Ascending aorta (tissue), 2 donors: ENCODE data around the gene TMEM233. TPM values are rescaled to one million over a fixed set of nuclear protein-coding genes. Genes with fewer than 3 reads are reported as not detected.

Experiments used
- DNase-seq, 2 donors: peaks; one replicate each; pipeline ENCODE4 v3.0.0-alpha.2; 2019; ENCODE audit warnings: low spot score in 2 of 2
- H3K27ac ChIP-seq, 2 donors: fragments of 200-600 bp; sonication (generic); one replicate each; pipeline ENCODE4 v1.5.1; 2016 to 2017; ENCODE audit warnings: mild to moderate bottlenecking in 1 of 2
- H3K27me3 ChIP-seq: fragments of 200-600 bp; sonication (generic); one replicate; pipeline ENCODE4 v1.5.1; 2017
- H3K36me3 ChIP-seq, 2 donors: fragments of 200-600 bp; sonication (generic); one replicate each; pipeline ENCODE4 v1.5.1; 2016
- H3K4me1 ChIP-seq, 2 donors: fragments of 200-600 bp; sonication (generic); one replicate each; pipeline ENCODE4 v1.5.1; 2016 to 2017; ENCODE audit warnings: mild to moderate bottlenecking in 1 of 2
- H3K4me3 ChIP-seq, 2 donors: fragments of 200-600 bp; sonication (generic); one replicate each; pipeline ENCODE4 v1.5.1; 2016 to 2017; ENCODE audit warnings: mild to moderate bottlenecking in 1 of 2
- H3K9me3 ChIP-seq, 2 donors: fragments of 200-600 bp; sonication (generic); one replicate each; pipeline ENCODE4 v1.5.1; 2016
- intact Hi-C: fragments of 100-400 bp; cut with DNase I; formaldehyde crosslinking; loops from one replicate; pipeline ENCODE4 v1.15.1; 2023
- total RNA-seq: library from RNA; depleted of rRNA; stranded (reverse); fragments of >200 nt; gene quantifications from one replicate; pipeline ENCODE4 v1.1.0, GENCODE V29; 2016
- TF ChIP-seq, protein P1 (sequence below), 3 experiments: fragments of 200-600 bp in 2 of 3; fragments of 450-650 bp in 1 of 3; sonication (generic) in 2 of 3; IDR thresholded peaks; one replicate each; pipeline ENCODE4 v1.5.1; 2016 to 2019; ENCODE audit warnings: antibody characterized with exemption in 3 of 3, mild to moderate bottlenecking in 1 of 3, moderate library complexity in 1 of 3

Gene TMEM233
- total RNA-seq, 1 donor from 2014 or later: not detected

- peaks cover 0 to 6% of the 10 kb centered on the region in 2 donors for H3K4me1 ChIP-seq
- no peaks in the 10 kb centered on the region for H3K9me3 ChIP-seq
- no peaks in the 10 kb centered on the region for H3K27me3 ChIP-seq
- intact Hi-C loops: loop anchor here (10.0 kb wide), 1 partner anchor 1647 kb away; the partner anchor contains the start of gene RFC5
- no peak for DNase-seq
- TF ChIP-seq, protein P1, sequence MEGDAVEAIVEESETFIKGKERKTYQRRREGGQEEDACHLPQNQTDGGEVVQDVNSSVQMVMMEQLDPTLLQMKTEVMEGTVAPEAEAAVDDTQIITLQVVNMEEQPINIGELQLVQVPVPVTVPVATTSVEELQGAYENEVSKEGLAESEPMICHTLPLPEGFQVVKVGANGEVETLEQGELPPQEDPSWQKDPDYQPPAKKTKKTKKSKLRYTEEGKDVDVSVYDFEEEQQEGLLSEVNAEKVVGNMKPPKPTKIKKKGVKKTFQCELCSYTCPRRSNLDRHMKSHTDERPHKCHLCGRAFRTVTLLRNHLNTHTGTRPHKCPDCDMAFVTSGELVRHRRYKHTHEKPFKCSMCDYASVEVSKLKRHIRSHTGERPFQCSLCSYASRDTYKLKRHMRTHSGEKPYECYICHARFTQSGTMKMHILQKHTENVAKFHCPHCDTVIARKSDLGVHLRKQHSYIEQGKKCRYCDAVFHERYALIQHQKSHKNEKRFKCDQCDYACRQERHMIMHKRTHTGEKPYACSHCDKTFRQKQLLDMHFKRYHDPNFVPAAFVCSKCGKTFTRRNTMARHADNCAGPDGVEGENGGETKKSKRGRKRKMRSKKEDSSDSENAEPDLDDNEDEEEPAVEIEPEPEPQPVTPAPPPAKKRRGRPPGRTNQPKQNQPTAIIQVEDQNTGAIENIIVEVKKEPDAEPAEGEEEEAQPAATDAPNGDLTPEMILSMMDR (IDR thresholded peaks at IDR 0.05): no peak
- H3K4me3 ChIP-seq: no peak overlapping the region
- no peak overlapping the region for H3K27ac ChIP-seq
- no peaks in the 10 kb centered on the region for H3K36me3 ChIP-seq
These were observed 68.3 kb downstream of the TMEM233 start for GRCh38 chr12:119661882-119662281.

DNA sequence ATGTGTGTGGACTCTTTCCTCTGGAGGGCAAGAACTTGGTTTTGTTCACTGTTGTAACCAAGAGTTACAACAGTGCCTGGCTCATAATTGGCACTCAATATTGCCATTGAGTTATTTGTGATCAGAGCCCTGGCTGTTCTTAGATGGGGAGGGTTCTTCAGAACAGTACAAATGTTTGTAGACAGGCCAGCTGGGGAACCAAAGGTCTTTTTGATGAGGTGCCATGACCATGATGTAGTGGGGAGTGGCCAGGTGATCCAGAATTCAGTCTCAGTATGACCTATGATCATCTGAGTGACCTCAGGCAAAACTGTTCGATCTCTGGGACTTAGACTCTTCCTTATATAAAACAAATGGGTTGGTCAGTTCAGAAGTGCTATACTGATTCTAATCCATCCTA lies 71.1 kb downstream of the TMEM233 start:
- TF ChIP-seq, protein P1 (IDR thresholded peaks at IDR 0.05): no peak
- no peak overlapping the region for H3K4me3 ChIP-seq
- H3K36me3 ChIP-seq: no peaks in the 10 kb centered on the region
- no peak for DNase-seq
- no peaks in the 10 kb centered on the region for H3K27me3 ChIP-seq
- intact Hi-C loops: loop anchor here (5.0 to 10.0 kb wide), 3 partner anchors 423 to 1650 kb away; partner anchors contain the start of genes RFC5 and SUDS3
- no peak overlapping the region for H3K27ac ChIP-seq
- peaks cover 0 to 20% of the 10 kb centered on the region in 2 donors for H3K4me1 ChIP-seq
- H3K9me3 ChIP-seq: no peaks in the 10 kb centered on the region

DNA sequence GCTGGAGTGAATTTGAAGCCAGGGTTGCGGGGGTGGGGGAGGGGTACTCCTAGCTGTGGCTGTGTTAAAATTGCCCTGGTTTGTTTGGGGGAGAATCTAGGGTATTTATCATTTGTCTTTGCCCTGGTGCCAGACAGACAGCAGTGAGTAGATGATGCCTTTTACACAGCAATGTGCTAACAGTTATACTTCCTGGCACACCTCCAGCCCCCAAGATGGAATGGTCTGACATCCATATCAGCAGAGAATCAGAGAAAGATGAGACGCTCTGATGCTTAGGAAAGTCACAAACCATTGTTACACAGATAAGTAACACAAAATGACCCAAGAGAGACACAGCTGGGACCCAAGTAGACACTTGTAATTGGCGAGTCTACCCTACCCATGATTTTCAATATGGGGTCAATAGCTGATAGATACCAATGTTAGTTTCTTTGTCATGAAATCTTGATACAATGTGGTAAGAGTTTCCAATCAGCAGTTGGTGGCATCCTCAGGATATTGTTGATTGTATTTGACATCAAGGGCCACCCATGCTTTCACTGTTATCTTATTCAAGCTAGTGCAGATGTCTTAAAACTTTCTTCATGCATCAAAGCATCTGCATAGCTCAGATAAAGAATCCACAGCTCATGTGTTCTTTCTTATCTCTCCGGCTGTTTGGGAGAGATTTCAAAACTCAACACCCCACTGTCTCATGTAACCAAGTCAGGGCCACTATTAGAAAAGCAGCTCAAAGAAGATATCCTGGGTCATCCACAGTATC lies 71.8 kb downstream of the TMEM233 start:
- intact Hi-C loops: loop anchor here (5.0 to 10.0 kb wide), 3 partner anchors 422 to 1651 kb away; partner anchors contain the start of genes RFC5 and SUDS3
- Histone ChIP-seq H3K9me3 (no peaks in the 10 kb centered on the region), H3K4me1 (peaks cover 0 to 22% of the 10 kb centered on the region in 2 donors), H3K4me3 (no peak overlapping the region), H3K27ac (peak overlapping the region in 1 of 2 donors; percentile 8), H3K27me3 (no peaks in the 10 kb centered on the region), H3K36me3 (no peaks in the 10 kb centered on the region)
- DNase-seq: no peak
- TF ChIP-seq, protein P1 (IDR thresholded peaks at IDR 0.05): no peak

DNA sequence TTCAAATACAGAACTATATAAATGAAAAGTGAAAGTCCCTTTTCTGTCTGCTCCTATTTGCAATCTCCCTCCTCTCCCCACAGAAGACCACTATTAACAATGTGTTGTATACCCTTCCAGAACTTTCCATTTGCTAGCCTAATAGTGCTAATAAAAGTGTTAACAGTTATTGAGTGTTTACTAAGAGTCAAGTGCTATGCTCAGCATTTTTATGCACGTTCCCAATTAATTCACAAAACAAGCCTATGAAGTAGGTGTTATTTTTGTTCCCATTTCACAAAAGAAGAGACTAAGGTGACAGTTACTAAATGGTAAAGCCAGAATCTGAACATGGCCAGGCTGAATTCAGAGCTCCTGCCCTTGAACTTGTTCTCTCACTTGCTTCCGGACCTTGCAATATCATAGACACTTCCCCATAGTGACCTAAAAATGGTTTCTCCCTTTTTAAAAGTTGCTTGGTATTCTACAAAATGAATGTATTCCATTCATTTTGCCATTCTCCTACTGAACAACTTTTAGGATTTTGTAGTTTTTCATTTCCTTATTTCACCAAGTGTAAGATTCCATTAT lies 72.7 kb downstream of the TMEM233 start:
- H3K9me3 ChIP-seq: no peaks in the 10 kb centered on the region
- intact Hi-C loops: loop anchor here (5.0 to 10.0 kb wide), 3 partner anchors 421 to 1652 kb away; partner anchors contain the start of genes RFC5 and SUDS3

DNA sequence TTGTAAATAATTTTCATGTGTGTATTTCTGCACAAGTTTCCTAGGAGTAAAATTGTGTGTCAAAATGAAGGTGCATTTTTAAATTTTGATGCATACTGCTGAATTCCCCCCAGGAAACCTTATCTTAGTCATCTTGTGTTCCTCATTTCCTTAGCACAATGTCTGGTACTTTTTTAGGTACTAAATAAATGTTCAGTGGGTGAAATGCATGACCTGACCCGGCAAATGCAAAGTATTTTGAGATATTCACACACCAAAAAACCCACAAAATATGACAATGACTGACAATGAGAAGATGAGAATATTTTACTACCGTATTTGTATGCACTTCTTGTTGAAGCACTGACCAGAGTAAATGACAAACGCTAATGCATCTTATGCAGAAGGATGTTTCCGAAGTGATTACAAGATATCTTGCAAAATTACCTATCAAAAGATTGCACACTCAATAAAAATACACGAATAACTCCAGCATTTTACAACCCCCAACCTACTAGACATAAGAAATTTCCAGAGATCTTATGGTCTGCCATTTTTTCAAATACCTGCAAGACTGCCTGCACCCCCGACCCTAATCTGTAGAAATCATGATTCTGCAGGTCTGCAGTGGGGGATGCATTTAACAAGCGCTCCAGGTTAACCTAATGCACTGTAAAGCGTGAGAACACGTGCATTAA lies 73.5 kb downstream of the TMEM233 start:
- Histone ChIP-seq H3K4me1 (peaks cover 0 to 22% of the 10 kb centered on the region in 2 donors), H3K9me3 (no peaks in the 10 kb centered on the region), H3K4me3 (peak overlapping the region; percentile 81 to 90), H3K36me3 (peaks cover 0 to 10% of the 10 kb centered on the region in 2 donors), H3K27ac (no peak overlapping the region), H3K27me3 (no peaks in the 10 kb centered on the region)
- intact Hi-C loops: loop anchor here (5.0 to 10.0 kb wide), 3 partner anchors 420 to 1652 kb away; partner anchors contain the start of genes RFC5 and SUDS3
- DNase-seq: no peak
- TF ChIP-seq, protein P1 (IDR thresholded peaks at IDR 0.05): no peak

More for the DNA sequence above, 72.7 kb downstream of the TMEM233 start:
- peaks cover 0 to 3% of the 10 kb centered on the region in 2 donors for H3K36me3 ChIP-seq
- H3K4me3 ChIP-seq: no peak overlapping the region
- peaks cover 0 to 22% of the 10 kb centered on the region in 2 donors for H3K4me1 ChIP-seq
- DNase-seq: no peak
- H3K27ac ChIP-seq: peak overlapping the region in 1 of 2 donors; percentile 8
- TF ChIP-seq, protein P1 (IDR thresholded peaks at IDR 0.05): no peak
- H3K27me3 ChIP-seq: no peaks in the 10 kb centered on the region
